GM23248 (cell line): ENCODE measurements around the gene IGSF10. TPM values are rescaled to one million over a fixed set of nuclear protein-coding genes. Genes with fewer than 3 reads are reported as not detected.
"Not testable (repeated sequence)": the region's sequence is repeated elsewhere in the genome, so short reads cannot be mapped to it uniquely, and the experiment has no call there.

Experiments used
- DNase-seq: peaks from one replicate; pipeline ENCODE4 v3.0.0-alpha.2; 2015
- H2AFZ ChIP-seq: fragments of 200-600 bp; sonication (generic); 2 replicates; pipeline ENCODE4 v1.6.1; 2016; ENCODE audit warnings: antibody characterized with exemption
- H3F3A ChIP-seq: fragments of 200-600 bp; sonication (generic); 2 replicates; pipeline ENCODE4 v1.6.1; 2016; ENCODE audit warnings: mild to moderate bottlenecking, antibody characterized with exemption, mixed run types; ENCODE audit not compliant: insufficient read depth
- H3K27ac ChIP-seq: fragments of 200-600 bp; sonication (generic); 2 replicates; pipeline ENCODE4 v1.5.1; 2016; ENCODE audit warnings: mild to moderate bottlenecking
- H3K27me3 ChIP-seq: fragments of 200-600 bp; sonication (generic); replicated peaks from 2 replicates; pipeline ENCODE4 v1.6.1; 2016; ENCODE audit warnings: mild to moderate bottlenecking; ENCODE audit not compliant: insufficient read depth
- H3K36me3 ChIP-seq: fragments of 200-600 bp; sonication (generic); 2 replicates; pipeline ENCODE4 v1.6.1; 2016; ENCODE audit warnings: low read depth, mild to moderate bottlenecking
- H3K4me1 ChIP-seq: fragments of 200-600 bp; sonication (generic); 2 replicates; pipeline ENCODE4 v1.6.1; 2016; ENCODE audit warnings: mild to moderate bottlenecking; ENCODE audit not compliant: insufficient read depth
- H3K4me2 ChIP-seq: fragments of 200-600 bp; sonication (generic); one replicate; pipeline ENCODE4 v1.6.1; 2016; ENCODE audit warnings: mild to moderate bottlenecking; ENCODE audit not compliant: unreplicated experiment
- H3K4me3 ChIP-seq: fragments of 200-600 bp; sonication (generic); 2 replicates; pipeline ENCODE4 v1.5.1; 2016; ENCODE audit warnings: mild to moderate bottlenecking
- H3K79me2 ChIP-seq: fragments of 200-600 bp; sonication (generic); 2 replicates; pipeline ENCODE4 v1.6.1; 2016; ENCODE audit warnings: mild to moderate bottlenecking; ENCODE audit not compliant: insufficient read depth
- H3K9ac ChIP-seq: fragments of 200-600 bp; sonication (generic); 2 replicates; pipeline ENCODE4 v1.6.1; 2016; ENCODE audit warnings: mild to moderate bottlenecking
- H3K9me2 ChIP-seq: fragments of 200-600 bp; sonication (generic); 2 replicates; pipeline ENCODE4 v1.6.1; 2016; ENCODE audit warnings: mixed run types, mild to moderate bottlenecking, moderate library complexity; ENCODE audit not compliant: insufficient read depth
- H3K9me3 ChIP-seq: fragments of 200-600 bp; sonication (generic); one replicate; pipeline ENCODE4 v1.6.1; 2017; ENCODE audit warnings: low read depth
- H4K20me1 ChIP-seq: fragments of 200-600 bp; sonication (generic); 2 replicates; pipeline ENCODE4 v1.6.0; 2016; ENCODE audit not compliant: insufficient read depth
- EZH2 ChIP-seq: fragments of 200-600 bp; sonication (generic); IDR thresholded peaks from 2 replicates; pipeline ENCODE4 v1.6.1; 2018; ENCODE audit warnings: antibody characterized with exemption, mild to moderate bottlenecking; ENCODE audit not compliant: insufficient read depth, poor library complexity, severe bottlenecking
- EZH2phosphoT487 ChIP-seq: fragments of 200-600 bp; sonication (generic); IDR thresholded peaks from 2 replicates; pipeline ENCODE4 v1.6.1; 2018; ENCODE audit warnings: antibody characterized with exemption, moderate library complexity, mild to moderate bottlenecking, low read depth; ENCODE audit not compliant: insufficient read depth
- WGBS, 2 experiments: methylation state at CpG; one replicate each; pipeline ENCODE4 v1.1.6; 2015 to 2017; ENCODE audit warnings: low lambda C conversion rate in 2 of 2, low coverage in 1 of 2; ENCODE audit errors: missing lambda C conversion rate in 2 of 2; 5-methylcytosine and 5-hydroxymethylcytosine counted together
- in situ Hi-C: fragments of 300-500 bp; cut with MboI; formaldehyde crosslinking; loops from 2 replicates; pipeline ENCODE4 v1.15.0; 2020
- polyA plus RNA-seq: library from polyadenylated mRNA; unstranded; fragments of >200 nt; fragmentation: Nextera tagmentation; extraction: Ambion mirVana; gene quantifications from 2 replicates; pipeline ENCODE4 v1.2.1, GENCODE V29; 2016
- total RNA-seq: library from RNA; depleted of rRNA; stranded (reverse); fragments of >200 nt; shearing (Covaris generic); gene quantifications from 2 replicates; pipeline ENCODE4 v1.2.3, GENCODE V29; 2014

Gene IGSF10
- total and polyA plus RNA-seq, 2 experiments from 2014 or later, result 0.19 TPM; not detected in 1

DNA sequence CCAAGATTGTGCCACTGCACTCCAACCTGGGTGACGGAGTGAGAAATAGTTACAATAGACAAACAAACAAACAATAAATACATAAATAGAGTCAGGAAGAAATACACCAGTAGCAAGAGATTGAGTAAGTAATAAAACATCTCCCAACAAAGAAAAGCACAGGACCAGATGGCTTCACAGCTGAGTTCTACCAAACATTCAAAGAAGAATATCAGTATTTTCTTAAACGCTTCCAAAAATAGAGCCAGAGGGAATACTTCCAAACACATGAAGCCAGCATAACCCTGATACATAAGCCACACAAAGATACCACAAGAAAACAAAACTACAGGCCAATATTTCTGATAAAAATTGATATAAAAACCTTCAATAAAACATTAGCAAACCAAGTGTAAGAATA is 30.7 kb upstream of the IGSF10 start:
- Histone ChIP-seq H4K20me1 (no peaks in the 10 kb centered on the region), H3K27ac (no peak overlapping the region), H3K4me1 (peaks cover 13% of the 10 kb centered on the region), H2AFZ (no peak overlapping the region), H3K9me3 (no peaks in the 10 kb centered on the region), H3K79me2 (no peaks in the 10 kb centered on the region), H3K36me3 (no peaks in the 10 kb centered on the region), H3K4me2 (no peak overlapping the region), H3K4me3 (no peak overlapping the region), H3F3A (no peaks in the 10 kb centered on the region), H3K27me3 (no peaks in the 10 kb centered on the region), H3K9ac (no peak overlapping the region), H3K9me2 (no peaks in the 10 kb centered on the region)
- WGBS, 2 experiments, result 28 to 32% methylated on average over 2 of the region's 2 CpGs
- in situ Hi-C loops, result no loop called here
- no peak for DNase-seq
- TF ChIP-seq EZH2phosphoT487, result no peak
- no peak for TF ChIP-seq EZH2

DNA sequence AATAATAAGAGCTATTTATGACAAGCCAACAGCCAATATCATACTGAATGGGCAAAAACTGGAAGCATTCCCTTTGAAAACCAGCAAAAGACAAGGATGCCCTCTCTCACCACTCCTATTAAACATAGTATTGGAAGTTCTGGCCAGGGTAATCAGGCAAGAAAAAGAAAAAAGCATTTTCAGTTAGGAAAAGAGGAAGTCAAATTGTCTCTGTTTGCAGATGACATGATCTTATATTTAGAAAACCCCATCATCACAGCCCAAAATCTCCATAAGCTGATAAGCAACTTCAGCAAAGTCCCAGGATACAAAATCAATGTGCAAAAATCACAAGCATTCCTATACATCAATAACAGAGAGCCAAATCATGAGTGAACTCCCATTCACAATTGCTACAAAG is 27.0 kb upstream of the IGSF10 start:
- H3K27me3 ChIP-seq, DNase-seq, in situ Hi-C loops, H3K9ac ChIP-seq, H3K27ac ChIP-seq, H3K9me3 ChIP-seq, H2AFZ ChIP-seq, H3K4me2 ChIP-seq, H3K36me3 ChIP-seq, H3K9me2 ChIP-seq, H3K4me1 ChIP-seq, H3K4me3 ChIP-seq, H3F3A ChIP-seq, H3K79me2 ChIP-seq, H4K20me1 ChIP-seq: not testable (repeated sequence)

DNA sequence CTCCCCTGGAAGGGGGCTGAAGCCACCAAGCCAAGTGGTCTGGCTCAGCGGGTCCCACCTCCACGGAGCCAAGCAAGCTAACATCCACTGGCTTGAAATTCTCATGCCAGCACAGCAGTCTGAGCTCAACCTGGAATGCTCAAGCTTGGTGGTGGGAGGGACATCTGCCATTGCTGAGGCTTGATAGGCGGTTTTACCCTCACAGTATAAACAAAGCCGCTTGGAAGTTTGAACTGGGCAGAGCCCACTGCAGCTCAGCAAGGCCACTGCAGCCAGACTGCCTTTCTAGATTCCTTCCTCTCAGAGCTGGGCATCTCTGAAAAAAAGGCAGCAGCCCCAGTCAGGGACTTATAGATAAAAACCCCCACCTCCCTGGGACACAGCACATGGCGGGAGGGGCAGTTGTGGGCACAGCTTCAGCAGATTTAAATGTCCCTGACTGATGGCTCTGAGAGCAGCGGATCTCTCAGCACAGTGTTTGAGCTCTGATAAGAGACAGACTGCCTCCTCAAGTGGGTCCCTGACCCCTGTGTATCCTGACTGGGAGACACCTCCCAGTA is 23.2 kb upstream of the IGSF10 start:
- no peak for DNase-seq
- Histone ChIP-seq H3K4me3 (no peak overlapping the region), H4K20me1 (no peaks in the 10 kb centered on the region), H3K9me3 (no peaks in the 10 kb centered on the region), H3K9ac (no peak overlapping the region), H2AFZ (no peak overlapping the region), H3K4me1 (no peaks in the 10 kb centered on the region), H3F3A (no peaks in the 10 kb centered on the region), H3K36me3 (no peaks in the 10 kb centered on the region), H3K27me3 (no peaks in the 10 kb centered on the region), H3K4me2 (no peak overlapping the region), H3K9me2 (no peaks in the 10 kb centered on the region), H3K79me2 (no peaks in the 10 kb centered on the region), H3K27ac (no peak overlapping the region)
- WGBS, 2 experiments, result 74 to 78% methylated on average over 6 of the region's 6 CpGs
- TF ChIP-seq EZH2phosphoT487, result no peak
- TF ChIP-seq EZH2, result no peak
- in situ Hi-C loops, result no loop called here

DNA sequence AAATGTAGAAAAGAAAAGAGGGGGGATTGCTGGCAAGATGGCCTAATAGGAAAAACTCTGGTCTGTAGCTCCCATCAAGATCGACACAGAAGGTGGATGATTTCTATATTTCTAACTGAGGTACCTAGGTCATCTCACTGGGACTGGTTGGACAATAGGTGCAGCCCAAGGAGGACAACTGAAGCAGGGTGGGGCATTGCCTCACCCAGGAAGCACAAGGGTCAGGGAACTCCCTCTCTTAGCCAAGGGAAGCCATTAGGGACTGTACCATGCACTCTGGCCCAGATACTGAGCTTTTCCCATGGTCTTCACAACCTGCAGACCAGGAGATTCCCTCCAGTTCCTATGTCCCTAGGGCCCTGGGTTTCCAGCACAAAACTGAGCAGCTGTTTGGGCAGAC is 22.6 kb upstream of the IGSF10 start:
- no peak for DNase-seq
- in situ Hi-C loops, result no loop called here
- TF ChIP-seq EZH2, result no peak
- TF ChIP-seq EZH2phosphoT487, result no peak
- H3F3A ChIP-seq, result no peaks in the 10 kb centered on the region
- no peak overlapping the region for H3K27ac ChIP-seq
- no peak overlapping the region for H3K4me2 ChIP-seq
- 89 to 93% methylated on average over 1 of the region's 1 CpG for WGBS, 2 experiments
- no peaks in the 10 kb centered on the region for H3K79me2 ChIP-seq
- H3K9me3 ChIP-seq, result no peaks in the 10 kb centered on the region
- no peak overlapping the region for H2AFZ ChIP-seq
- no peaks in the 10 kb centered on the region for H4K20me1 ChIP-seq
- no peaks in the 10 kb centered on the region for H3K36me3 ChIP-seq
- no peak overlapping the region for H3K9ac ChIP-seq
- no peaks in the 10 kb centered on the region for H3K9me2 ChIP-seq
- no peaks in the 10 kb centered on the region for H3K27me3 ChIP-seq
- H3K4me1 ChIP-seq, result no peaks in the 10 kb centered on the region
- no peak overlapping the region for H3K4me3 ChIP-seq

DNA sequence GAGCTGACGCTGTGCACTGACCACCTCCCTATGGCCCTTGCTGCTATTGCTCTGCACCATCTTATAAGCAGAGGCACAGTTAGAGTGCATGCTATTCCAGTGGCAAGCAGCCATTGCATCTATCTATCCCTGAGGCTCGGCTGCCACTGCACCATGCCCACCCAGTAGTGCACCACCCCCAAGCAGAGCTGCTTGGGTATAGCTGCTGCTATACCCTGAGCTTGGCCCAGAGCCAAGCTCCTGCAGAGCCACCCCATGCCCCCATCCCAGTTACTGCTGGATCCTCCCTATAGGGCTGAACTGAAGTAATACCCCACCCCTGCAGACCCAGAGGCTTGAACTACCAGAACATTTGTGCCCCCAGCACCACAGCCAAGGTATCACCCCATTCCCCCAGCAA is 19.6 kb upstream of the IGSF10 start:
- Histone ChIP-seq H3K9ac (no peak overlapping the region), H3K4me2 (no peak overlapping the region), H2AFZ (no peak overlapping the region), H3K9me3 (no peaks in the 10 kb centered on the region), H3K36me3 (no peaks in the 10 kb centered on the region), H4K20me1 (no peaks in the 10 kb centered on the region), H3K27me3 (no peaks in the 10 kb centered on the region), H3K9me2 (no peaks in the 10 kb centered on the region), H3K27ac (no peak overlapping the region), H3F3A (no peaks in the 10 kb centered on the region), H3K4me1 (no peaks in the 10 kb centered on the region), H3K79me2 (no peaks in the 10 kb centered on the region), H3K4me3 (no peak overlapping the region)
- no peak for DNase-seq
- in situ Hi-C loops, result no loop called here
- WGBS, 2 experiments, result 38 to 48% methylated on average over 2 of the region's 2 CpGs
- no peak for TF ChIP-seq EZH2phosphoT487
